Stimulated activated CD8-positive, alpha-beta memory T cell treated with anti-CD3 and anti-CD28 coated beads, Interleukin-2, amount 100 ng/mL, for 48 hours (primary cell): Measurements from ENCODE around the gene MXD1.
A peak's percentile ranks its signal among the peaks of the same experiment; 100 is the strongest.
"Not testable (repeated sequence)": the region's sequence is repeated elsewhere in the genome, so short reads cannot be mapped to it uniquely, and the experiment has no call there.

ENCODE experiments used
- DNase-seq, 2 donors: peaks; one replicate each; pipeline ENCODE4 v3.0.0-alpha.2; 2020; ENCODE audit warnings: low read depth in 2 of 2

The MXD1 gene

DNA sequence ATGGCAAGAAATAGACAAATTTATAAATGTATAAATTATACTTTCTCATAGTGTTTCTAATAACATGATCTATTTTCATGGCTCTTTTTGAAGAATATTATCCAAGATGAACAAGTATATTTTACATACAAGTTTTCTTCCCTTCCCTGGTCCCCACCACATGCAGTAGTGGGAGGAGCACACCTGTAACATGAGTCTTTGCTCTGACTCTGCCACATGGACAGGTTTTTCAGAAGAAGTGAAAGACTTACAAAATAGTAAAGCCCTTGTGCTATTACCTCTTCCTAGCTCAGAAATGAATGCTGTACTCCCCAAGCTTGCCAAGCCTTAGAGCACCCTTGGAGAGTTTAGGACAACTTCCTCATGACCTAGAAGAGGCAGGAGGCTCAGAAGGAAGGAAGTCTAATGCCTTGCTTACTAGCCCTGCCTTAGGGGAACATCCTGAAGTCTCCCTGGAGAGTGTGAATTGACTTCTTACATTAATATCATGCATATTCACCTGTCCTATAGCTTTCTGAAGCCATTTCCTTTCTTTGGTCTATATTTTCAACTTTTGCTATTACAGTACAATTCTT, 18.4 kb downstream of the MXD1 start:
- DNase-seq: no peak

DNA sequence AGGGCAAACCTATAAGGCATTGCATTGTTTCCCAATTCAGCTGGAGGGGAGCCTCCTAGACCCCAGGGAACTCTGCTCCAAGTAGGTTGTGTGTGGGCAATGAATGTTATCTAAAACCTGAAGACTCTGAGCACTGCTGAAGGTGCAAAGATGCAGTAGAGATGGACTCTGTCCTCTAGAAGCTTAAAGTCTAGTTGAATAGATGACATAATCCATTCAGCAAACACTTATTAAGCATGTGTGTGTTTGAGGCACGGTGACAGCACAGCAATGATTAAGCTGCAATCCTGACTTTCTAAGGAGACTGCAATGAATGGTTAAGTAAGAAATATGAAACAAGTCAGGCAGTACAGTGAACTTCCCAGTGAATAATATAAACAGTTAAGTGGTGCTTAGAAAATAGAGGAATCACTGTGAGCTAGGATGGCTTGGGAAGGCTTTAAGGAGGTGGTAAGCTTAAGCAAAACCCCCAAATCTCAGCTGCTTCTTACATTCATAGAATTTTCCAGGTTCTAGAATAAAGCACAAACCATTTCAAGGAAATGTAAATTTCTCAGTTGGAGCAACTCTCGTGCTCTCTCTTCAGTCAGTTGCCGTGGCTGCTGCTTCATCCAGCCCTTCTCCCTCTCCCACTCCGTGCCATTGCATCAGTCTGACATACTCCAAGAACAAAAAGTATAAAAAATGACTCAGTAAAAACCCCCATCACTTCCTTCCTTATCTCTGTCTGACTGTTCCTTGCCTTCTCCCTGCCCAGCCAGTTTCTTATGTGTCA, 19.1 kb downstream of the MXD1 start:
- DNase-seq: no peak

DNA sequence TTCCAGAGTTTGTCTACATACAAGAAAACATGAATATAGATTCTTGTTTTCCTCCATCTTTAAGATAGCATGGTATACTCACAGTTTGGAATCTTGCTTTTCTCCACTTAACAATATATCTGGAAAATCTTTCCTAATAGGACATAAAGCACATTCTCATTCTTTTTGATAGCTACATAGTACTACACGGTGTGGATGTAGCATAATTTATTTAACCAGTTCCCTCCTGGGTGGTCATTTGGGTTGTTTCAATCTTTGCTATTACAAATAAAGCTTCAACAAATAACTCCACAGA, 19.7 kb downstream of the MXD1 start:
- no peak for DNase-seq

- DNase-seq: no peak
Observed at GRCh38 chr2:69935011-69935410, 20.1 kb downstream of the MXD1 start.

DNA sequence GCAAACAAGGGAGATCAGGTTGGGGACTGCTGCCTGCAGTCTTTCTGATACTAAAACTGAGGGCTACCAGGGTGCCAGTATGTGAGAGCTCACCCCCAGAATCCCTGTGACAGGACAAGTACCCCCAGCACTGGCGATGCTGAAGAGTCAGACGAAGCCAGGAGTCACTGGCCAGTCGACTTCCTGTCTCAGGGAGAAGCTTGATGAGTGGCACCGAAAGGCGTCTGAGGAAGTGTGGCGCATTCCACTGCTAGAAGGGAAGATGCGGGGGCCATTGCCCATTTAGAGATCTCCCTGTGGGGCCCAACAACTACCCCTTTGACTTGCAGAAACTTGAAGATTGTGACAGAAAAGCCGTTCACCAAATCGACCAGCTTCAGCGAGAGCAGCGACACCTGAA, 22.0 kb downstream of the MXD1 start:
- DNase-seq: no peak

DNA sequence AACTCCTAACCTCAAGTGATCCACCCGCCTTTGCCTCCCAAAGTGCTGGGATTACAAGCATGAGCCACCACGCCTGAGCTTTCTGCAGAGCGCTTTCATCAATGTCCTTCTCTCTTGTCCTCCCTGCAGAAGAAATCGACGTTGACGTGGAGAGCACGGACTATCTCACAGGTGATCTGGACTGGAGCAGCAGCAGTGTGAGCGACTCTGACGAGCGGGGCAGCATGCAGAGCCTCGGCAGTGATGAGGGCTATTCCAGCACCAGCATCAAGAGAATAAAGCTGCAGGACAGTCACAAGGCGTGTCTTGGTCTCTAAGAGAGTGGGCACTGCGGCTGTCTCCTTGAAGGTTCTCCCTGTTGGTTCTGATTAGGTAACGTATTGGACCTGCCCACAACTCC, 23.1 kb downstream of the MXD1 start:
- DNase-seq: no peak

- no peak for DNase-seq
Observed at GRCh38 chr2:69939722-69940121, 24.8 kb downstream of the MXD1 start.

DNA sequence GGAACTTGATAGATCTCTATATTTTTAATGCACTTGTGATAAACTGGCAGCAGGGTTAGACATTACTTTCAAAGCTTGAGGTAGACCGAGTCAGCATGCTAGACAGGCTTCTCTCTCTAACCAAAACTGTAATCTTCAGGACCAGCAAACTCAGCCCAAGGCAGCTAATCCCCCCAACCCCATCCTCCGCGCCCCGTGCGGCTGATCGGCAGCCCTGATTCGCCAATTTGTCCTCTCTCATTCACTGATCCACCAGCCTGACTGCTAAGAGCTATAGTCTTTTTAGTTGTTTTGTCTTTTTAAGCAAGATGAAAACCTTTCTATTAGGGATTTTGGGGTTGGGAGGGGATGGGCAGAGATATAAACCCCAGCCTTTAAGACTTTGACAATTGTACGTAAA, 25.8 kb downstream of the MXD1 start:
- DNase-seq: no peak

GRCh38 chr2:69943000-69943842, 28.3 kb downstream of the MXD1 start:
- no peak for DNase-seq

DNA sequence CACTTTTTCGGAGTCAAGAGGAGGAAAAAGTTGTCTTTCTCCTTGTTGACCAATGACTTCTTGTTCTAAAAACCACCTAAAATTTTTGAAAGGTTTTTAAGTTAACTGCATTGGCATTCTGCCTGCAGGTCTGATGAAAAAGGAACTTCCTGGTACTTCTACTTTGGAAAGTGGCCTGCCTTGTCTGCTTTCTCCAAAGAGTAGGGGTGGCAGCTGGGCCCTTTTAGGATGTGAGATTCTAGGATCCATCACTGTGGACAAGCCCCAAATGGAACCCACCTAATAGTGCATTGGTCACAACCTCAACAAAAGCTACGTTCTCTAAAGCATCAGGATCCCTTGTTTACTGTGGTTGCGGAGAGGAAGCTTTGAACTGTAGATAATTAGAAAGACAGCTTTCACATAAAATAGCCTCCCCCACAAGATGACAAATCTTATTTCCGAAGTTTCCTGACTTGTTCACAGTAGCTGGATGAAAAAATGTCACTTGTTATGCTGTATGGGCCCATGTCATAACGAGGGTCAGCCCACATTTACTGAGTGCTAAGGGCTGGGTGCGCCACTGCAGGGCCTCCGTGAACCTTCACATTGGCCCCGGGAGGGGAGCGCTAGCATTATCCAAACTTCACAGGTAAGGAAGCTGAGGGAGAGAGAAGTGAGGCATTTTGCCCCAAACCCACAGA, 29.1 kb downstream of the MXD1 start:
- no peak for DNase-seq

DNA sequence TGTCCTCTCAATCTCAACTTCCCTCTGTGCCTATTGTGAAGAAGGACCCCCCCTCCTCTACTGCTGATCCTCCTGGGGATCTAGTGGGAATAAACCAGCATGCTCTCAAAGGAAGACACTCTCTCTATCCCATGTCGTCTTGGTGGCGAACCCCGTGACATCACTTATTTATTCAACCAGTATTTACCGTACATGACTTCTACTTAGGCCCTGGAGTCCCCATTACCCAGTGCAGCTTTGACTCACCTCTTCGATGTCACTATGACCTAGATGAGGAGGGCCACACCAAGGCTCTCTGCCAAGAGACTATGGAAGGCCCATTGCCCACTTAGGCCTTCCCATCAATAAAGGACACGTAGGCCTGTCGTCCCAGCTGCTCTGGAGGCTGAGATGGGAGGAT, 29.8 kb downstream of the MXD1 start:
- DNase-seq: no peak

GRCh38 chr2:69945441-69945840, 30.5 kb downstream of the MXD1 start:
- no peak for DNase-seq

DNA sequence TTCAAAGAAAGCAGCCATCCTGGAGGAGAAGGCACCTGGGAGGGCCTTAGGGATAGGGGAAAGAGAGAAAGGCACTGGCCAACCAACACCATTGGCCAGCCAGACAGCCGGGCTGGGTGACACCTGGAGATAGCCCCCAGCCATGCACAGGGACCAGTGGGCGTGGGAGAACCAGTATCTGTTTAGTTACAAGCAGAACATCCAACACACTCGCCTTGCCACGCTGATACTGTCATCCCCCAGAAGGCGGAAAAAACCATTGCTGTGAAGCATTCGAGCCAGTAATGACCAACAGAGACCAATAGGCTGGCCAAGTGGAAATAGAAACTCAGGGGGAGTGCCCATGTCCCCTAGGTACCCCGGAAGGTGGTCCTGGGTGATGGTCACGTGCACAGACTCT, 31.0 kb downstream of the MXD1 start:
- DNase-seq: no peak

DNA sequence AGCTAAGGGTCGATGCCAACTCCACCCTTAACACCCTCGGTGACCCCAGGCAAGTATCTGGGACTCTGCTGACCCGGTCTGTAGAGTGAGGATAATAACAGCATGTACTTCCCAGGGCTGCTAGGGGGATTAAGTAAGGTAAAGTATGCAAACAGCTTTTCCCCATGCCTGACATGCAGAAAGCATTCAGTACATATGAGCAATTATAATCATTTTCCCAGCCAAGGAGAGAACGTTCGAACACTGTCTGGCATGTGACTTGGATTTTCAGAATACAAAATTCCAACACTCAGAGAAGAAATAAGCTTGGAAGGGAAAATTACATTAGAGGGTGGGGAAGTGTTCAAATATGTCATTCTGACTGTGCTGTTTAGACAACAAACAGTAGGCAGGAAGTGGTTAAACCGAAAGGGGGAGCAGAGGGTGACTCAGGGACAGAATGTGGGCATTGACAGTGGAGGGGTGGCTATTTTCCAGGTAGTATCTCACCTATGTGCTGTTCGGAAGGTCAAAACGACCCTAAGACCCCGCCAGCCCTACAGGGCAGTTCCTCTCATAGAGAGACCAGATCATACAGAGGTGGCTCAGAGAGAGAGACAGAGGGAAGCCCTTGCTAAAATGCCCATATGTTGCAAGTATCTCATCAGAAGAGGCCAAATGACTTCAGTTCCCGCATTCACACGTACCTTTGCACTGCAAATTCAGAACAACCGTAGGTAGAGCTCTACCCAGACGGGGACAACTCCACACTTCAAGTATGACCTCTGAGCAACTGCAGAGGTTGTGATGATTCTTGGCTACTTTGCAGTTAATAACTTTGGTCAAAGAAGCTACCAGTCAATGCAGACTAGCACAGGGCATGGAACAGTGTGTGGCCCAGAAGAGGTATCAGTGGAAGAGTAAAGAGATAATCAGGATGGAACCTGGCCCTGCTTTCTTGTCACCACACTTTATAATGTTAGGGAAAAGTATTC, 31.7 kb downstream of the MXD1 start:
- DNase-seq: peak; percentile 14 to 23

DNA sequence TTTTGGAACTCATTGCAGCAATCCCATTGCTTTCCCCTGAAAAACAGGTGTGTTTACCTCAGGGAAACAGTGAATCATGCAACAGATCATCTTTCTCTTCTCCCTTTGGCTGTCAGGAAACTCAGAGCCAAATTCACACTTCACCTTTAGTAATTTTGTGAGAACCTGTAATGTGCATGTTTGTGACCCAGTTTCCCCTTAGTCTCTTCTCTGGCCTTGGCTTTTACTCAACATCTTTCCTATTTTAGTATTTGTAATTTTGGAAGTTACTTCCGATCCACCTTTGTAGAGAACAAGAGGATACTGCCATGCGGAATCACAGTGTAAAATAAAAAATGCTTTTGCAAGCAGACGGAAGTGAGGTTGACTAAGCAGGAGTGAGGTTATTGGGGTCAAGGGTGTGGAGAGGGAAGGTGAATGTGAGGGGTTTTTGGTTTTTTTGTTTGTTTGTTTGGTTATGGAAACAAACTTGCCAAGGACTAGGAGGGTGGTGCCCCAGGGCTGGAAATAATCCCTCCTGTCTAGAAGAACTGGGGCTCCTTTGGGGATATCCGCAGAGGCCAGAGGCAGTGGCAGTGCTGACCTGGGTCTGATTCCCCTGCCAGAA, 32.5 kb downstream of the MXD1 start:
- no peak for DNase-seq

GRCh38 chr2:69948032-69948962, 33.4 kb downstream of the MXD1 start:
- DNase-seq: no peak

GRCh38 chr2:69948963-69949645, 34.2 kb downstream of the MXD1 start:
- DNase-seq: no peak

GRCh38 chr2:69950241-69950640, 35.3 kb downstream of the MXD1 start:
- no peak for DNase-seq

- not testable (repeated sequence) for DNase-seq
Observed at GRCh38 chr2:69950671-69951070, 35.8 kb downstream of the MXD1 start.
